Measurements from ENCODE around the gene EFCAB6.
"Not testable (repeated sequence)": the region's sequence is repeated elsewhere in the genome, so short reads cannot be mapped to it uniquely, and the experiment has no call there.

EFCAB6 gene

GRCh38 chr22:43682851-43683250 is 129.3 kb downstream of the EFCAB6 start:
- TF ChIP-seq, protein P1, sequence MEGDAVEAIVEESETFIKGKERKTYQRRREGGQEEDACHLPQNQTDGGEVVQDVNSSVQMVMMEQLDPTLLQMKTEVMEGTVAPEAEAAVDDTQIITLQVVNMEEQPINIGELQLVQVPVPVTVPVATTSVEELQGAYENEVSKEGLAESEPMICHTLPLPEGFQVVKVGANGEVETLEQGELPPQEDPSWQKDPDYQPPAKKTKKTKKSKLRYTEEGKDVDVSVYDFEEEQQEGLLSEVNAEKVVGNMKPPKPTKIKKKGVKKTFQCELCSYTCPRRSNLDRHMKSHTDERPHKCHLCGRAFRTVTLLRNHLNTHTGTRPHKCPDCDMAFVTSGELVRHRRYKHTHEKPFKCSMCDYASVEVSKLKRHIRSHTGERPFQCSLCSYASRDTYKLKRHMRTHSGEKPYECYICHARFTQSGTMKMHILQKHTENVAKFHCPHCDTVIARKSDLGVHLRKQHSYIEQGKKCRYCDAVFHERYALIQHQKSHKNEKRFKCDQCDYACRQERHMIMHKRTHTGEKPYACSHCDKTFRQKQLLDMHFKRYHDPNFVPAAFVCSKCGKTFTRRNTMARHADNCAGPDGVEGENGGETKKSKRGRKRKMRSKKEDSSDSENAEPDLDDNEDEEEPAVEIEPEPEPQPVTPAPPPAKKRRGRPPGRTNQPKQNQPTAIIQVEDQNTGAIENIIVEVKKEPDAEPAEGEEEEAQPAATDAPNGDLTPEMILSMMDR (IDR thresholded peaks at IDR 0.05; ENCODE audit: extremely low read depth, missing control alignments), result no peak
- DNase-seq (ENCODE audit: low spot score), result no peak

DNA sequence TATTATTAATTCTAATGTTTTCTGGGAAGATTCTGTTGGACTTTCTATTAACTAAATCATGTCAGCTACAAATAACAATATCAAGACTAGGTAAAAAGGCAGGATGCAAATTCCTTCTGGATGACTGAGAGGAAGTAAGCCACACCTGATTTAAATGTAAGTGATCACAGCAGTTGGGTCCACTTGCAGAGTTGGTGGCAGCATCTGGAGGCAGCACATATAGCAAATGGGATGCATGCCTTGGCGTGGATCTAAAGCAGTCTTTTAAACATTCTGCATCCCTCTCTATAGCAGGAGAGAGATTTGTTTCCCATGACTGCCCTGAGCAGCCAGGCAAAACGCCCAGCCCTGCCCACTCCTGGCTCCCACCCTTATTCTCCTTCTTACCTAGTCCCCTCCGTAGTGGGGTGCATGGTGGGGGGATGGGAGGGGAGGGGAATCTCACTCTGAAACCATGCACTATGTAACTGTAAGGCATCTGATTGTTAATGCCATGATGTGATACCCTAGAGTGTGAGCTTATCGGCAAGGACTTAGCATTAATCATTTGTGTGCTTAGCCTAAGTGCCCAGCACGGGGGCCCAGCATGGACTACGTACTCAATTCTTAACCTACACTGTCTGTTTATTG is 130.3 kb downstream of the EFCAB6 start:
- TF ChIP-seq, protein P1 (IDR thresholded peaks at IDR 0.05; ENCODE audit: extremely low read depth, missing control alignments), result no peak
- DNase-seq (ENCODE audit: low spot score), result no peak

GRCh38 chr22:43670513-43670912 is 141.6 kb downstream of the EFCAB6 start:
- no peak for DNase-seq (ENCODE audit: low spot score)
- TF ChIP-seq, protein P1 (IDR thresholded peaks at IDR 0.05; ENCODE audit: extremely low read depth, missing control alignments), result no peak

DNA sequence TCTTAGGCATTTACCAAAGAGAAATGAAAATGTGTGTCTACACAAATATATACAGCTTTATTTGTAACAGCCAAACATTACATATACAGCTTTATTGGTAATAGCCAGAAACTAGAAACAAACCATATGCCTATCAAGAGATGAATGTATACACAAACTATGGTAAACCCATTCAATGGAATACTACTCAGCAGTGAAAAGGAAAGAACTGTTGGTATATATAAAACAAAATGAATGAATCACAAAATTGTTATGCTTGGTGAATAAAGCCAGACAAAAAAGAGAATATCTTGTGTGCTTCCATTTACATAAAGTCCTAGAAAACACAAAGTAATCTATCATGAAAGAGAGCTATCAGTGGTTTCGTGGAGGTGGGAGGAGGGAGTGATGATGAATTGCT is 142.9 kb downstream of the EFCAB6 start:
- TF ChIP-seq, protein P1 (IDR thresholded peaks at IDR 0.05; ENCODE audit: extremely low read depth, missing control alignments), result no peak
- no peak for DNase-seq (ENCODE audit: low spot score)

GRCh38 chr22:43667656-43668055 is 144.4 kb downstream of the EFCAB6 start:
- TF ChIP-seq, protein P1 (IDR thresholded peaks at IDR 0.05; ENCODE audit: extremely low read depth, missing control alignments), result no peak

GRCh38 chr22:43666457-43666856 is 145.6 kb downstream of the EFCAB6 start:
- no peak for DNase-seq (ENCODE audit: low spot score)
- TF ChIP-seq, protein P1 (IDR thresholded peaks at IDR 0.05; ENCODE audit: extremely low read depth, missing control alignments), result no peak

More at GRCh38 chr22:43667656-43668055, 144.4 kb downstream of the EFCAB6 start:
- no peak for DNase-seq (ENCODE audit: low spot score)

GRCh38 chr22:43658823-43659222 is 153.3 kb downstream of the EFCAB6 start:
- TF ChIP-seq, protein P1 (IDR thresholded peaks at IDR 0.05; ENCODE audit: extremely low read depth, missing control alignments), result no peak

GRCh38 chr22:43656581-43656980 is 155.5 kb downstream of the EFCAB6 start:
- not testable (repeated sequence) for DNase-seq (ENCODE audit: low spot score)

More at GRCh38 chr22:43658823-43659222, 153.3 kb downstream of the EFCAB6 start:
- DNase-seq (ENCODE audit: low spot score), result no peak

Measured in GM20000 (cell line).